ENCODE measurements around the gene TBC1D7. TPM values are rescaled to one million over a fixed set of nuclear protein-coding genes. Genes with fewer than 3 reads are reported as not detected.

The TBC1D7 gene
- total RNA-seq, 4 donors from 2014 or later, result 8.3 to 15.4 (median 12.2) TPM

DNA sequence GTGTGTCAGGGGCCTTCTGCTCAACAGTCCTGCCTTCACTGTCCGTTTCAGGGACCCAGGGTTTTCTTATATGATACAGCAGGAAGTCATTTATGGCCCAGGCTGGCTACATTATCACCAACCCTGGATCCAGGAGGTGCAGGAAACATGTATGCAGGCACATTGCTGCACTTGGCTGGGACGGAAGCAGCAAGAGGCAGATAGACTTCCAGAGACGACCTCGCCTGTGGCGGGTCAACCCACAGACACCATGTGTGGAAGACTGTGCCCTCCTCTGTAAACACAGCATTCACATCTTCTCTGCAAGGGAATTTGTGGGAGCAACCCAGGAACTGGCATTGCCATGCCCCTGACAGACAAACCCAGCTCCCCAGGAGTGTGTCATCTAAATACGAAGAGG, 43.7 kb downstream of the TBC1D7 start:
- Histone ChIP-seq H3K4me3 (no peak overlapping the region), H3K9me3 (peaks cover 4% of the 10 kb centered on the region), H3K4me1 (no peaks in the 10 kb centered on the region), H3K36me3 (peaks cover 26% of the 10 kb centered on the region), H3K27ac (no peak overlapping the region), H3K27me3 (no peaks in the 10 kb centered on the region)
- TF ChIP-seq POLR2AphosphoS5 (IDR thresholded peaks at IDR 0.05) (no peak), CTCF (IDR thresholded peaks at IDR 0.05) (no peak), POLR2A (IDR thresholded peaks at IDR 0.05) (no peak), EP300 (IDR thresholded peaks at IDR 0.05) (no peak)
- 77% methylated on average over 6 of the region's 6 CpGs for WGBS
- no peak for DNase-seq (ENCODE audit: low spot score in 2 of 2)

- H3K36me3 ChIP-seq, result peaks cover 26% of the 10 kb centered on the region
- no peaks in the 10 kb centered on the region for H3K4me1 ChIP-seq
- H3K27ac ChIP-seq, result no peak overlapping the region
- no peak overlapping the region for H3K4me3 ChIP-seq
- no peaks in the 10 kb centered on the region for H3K27me3 ChIP-seq
- WGBS, result 100% methylated on average over 2 of the region's 14 CpGs
- H3K9me3 ChIP-seq, result peaks cover 4% of the 10 kb centered on the region
- no peak for TF ChIP-seq EP300 (IDR thresholded peaks at IDR 0.05)
- no peak for TF ChIP-seq POLR2AphosphoS5 (IDR thresholded peaks at IDR 0.05)
- no peak for TF ChIP-seq CTCF (IDR thresholded peaks at IDR 0.05)
- TF ChIP-seq POLR2A (IDR thresholded peaks at IDR 0.05), result no peak
- no peak for DNase-seq (ENCODE audit: low spot score in 2 of 2)
Observed at GRCh38 chr6:13283331-13283730, 45.0 kb downstream of the TBC1D7 start.

GRCh38 chr6:13282393-13283069, 45.8 kb downstream of the TBC1D7 start:
- WGBS, result 88% methylated on average over 8 of the region's 8 CpGs
- no peaks in the 10 kb centered on the region for H3K27me3 ChIP-seq
- DNase-seq (ENCODE audit: low spot score in 2 of 2), result no peak
- H3K9me3 ChIP-seq, result peaks cover 4% of the 10 kb centered on the region
- TF ChIP-seq POLR2A (IDR thresholded peaks at IDR 0.05) (no peak), CTCF (IDR thresholded peaks at IDR 0.05) (no peak), EP300 (IDR thresholded peaks at IDR 0.05) (no peak)
- no peak overlapping the region for H3K27ac ChIP-seq
- peaks cover 26% of the 10 kb centered on the region for H3K36me3 ChIP-seq
- H3K4me1 ChIP-seq, result no peaks in the 10 kb centered on the region
- no peak overlapping the region for H3K4me3 ChIP-seq

DNA sequence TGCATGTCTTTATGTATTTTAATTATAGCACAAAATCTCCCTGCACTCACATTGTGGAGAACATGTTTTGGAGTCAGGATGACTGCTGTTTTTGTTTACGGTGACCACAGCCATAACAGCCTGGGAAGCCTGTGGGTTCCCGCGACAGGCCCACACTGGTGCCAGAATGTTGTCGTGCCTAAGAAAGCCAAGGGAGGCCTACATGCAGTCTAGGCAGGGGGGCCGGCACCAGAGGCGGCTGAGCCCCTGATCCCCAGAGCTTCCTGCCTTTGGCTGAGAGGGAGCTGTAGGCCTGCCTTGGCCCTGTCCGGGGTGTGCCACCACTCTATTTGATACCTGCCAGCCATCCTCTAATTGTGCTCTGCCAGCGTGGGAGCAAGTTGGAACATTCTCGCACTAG, 46.7 kb downstream of the TBC1D7 start:
- DNase-seq (ENCODE audit: low spot score in 2 of 2), result no peak
- peaks cover 22% of the 10 kb centered on the region for H3K36me3 ChIP-seq
- no peak overlapping the region for H3K27ac ChIP-seq
- H3K27me3 ChIP-seq, result no peaks in the 10 kb centered on the region
- WGBS, result 92% methylated on average over 9 of the region's 9 CpGs
- no peaks in the 10 kb centered on the region for H3K4me1 ChIP-seq
- no peak overlapping the region for H3K4me3 ChIP-seq
- TF ChIP-seq CTCF (IDR thresholded peaks at IDR 0.05), result no peak
- no peak for TF ChIP-seq POLR2A (IDR thresholded peaks at IDR 0.05)
- no peaks in the 10 kb centered on the region for H3K9me3 ChIP-seq

GRCh38 chr6:13280254-13280653, 48.1 kb downstream of the TBC1D7 start:
- no peak for TF ChIP-seq POLR2AphosphoS5 (IDR thresholded peaks at IDR 0.05)
- no peak for TF ChIP-seq CTCF (IDR thresholded peaks at IDR 0.05)
- no peak for TF ChIP-seq EP300 (IDR thresholded peaks at IDR 0.05)
- no peak for TF ChIP-seq POLR2A (IDR thresholded peaks at IDR 0.05)
- H3K36me3 ChIP-seq, result peaks cover 15% of the 10 kb centered on the region
- WGBS, result 75% methylated on average over 4 of the region's 4 CpGs

More at GRCh38 chr6:13280254-13280653, 48.1 kb downstream of the TBC1D7 start:
- Histone ChIP-seq H3K27ac (no peak overlapping the region), H3K4me1 (no peaks in the 10 kb centered on the region), H3K9me3 (no peaks in the 10 kb centered on the region), H3K27me3 (no peaks in the 10 kb centered on the region), H3K4me3 (no peak overlapping the region)
- no peak for DNase-seq (ENCODE audit: low spot score in 2 of 2)

Data from suprapubic skin (tissue), 4 donors.